NCI-H82 treated with DMSO at 0.1 percent for 48 hours (cell line): Measurements from ENCODE around the gene ABHD16B.
"Not testable (repeated sequence)": the region's sequence is repeated elsewhere in the genome, so short reads cannot be mapped to it uniquely, and the experiment has no call there.

Source experiments
- DNase-seq: peaks from one replicate; lab custom pipeline; 2025; ENCODE audit not compliant: unreplicated experiment; lab: John Stamatoyannopoulos, UW

Gene ABHD16B

GRCh38 chr20:63834491-63834880 lies 26.8 kb upstream of the ABHD16B start:
- DNase-seq: no peak

GRCh38 chr20:63835021-63835858 lies 26.1 kb upstream of the ABHD16B start:
- no peak for DNase-seq

DNA sequence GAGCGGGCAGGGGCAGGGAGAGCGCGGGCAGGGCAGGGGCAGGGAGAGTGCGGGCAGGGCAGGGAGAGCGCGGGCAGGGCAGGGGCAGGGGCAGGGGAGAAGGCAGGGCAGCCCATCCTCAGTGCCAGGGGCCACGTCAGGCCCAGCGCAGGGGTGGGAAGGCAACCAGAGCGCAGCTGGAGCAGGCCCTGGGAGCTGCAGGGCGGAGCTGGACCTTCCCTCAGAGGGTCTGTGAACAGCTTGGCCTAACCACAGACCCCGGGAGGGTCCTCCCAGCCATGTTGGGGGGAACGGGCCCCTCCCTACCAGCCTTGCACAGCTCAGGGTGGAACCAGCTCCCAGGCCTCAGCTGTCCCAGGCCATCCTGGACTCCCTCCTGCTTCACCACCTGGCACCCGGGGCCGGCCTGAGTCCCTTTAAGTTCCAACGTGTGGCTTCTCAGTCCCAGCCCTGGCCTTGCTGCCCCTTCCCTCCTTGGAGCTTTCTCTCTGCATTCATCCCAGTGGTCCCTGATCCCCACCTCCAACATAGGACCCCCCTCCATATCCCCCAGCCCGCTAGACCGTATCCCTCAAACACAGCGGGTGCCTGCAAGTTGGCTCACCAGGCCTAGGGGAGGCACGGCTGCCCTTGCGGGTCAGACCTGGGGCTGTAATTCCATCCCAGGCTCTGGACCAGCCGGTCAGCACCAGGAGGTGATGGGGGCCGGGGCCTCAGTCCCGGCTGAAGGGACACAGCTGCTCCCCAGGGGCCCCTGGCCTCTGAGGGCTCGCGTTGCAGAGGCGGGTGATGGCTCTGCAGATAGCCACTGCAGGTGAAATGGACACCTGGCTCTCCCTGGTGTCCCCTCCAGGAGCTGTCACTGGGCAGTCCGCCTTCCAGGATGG lies 24.6 kb upstream of the ABHD16B start:
- no peak for DNase-seq

GRCh38 chr20:63837479-63837878 lies 23.8 kb upstream of the ABHD16B start:
- no peak for DNase-seq

- DNase-seq: no peak
Measured at GRCh38 chr20:63839620-63840019, 21.7 kb upstream of the ABHD16B start.

- DNase-seq: no peak
Measured at GRCh38 chr20:63840405-63840828, 20.9 kb upstream of the ABHD16B start.

DNA sequence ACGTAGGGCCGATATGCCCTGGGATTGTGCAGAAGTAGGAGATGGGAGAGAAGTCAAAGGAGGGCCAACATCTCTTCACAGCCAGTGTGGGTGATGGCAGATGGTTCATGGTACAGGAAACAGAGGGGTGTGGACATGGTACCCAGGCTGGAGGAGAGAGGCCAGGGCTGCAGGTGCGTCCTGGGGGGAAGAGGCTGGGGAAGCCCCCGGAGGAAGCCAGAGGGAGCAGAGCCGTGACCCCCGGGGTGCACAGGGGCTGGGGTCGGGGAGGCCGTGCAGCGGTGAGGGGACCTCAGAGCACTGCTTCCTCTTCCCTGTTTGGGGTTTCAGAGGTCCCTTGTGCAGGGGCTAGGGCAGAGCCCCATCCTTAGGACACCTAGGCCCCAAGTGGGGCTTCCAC lies 19.0 kb upstream of the ABHD16B start:
- no peak for DNase-seq

DNA sequence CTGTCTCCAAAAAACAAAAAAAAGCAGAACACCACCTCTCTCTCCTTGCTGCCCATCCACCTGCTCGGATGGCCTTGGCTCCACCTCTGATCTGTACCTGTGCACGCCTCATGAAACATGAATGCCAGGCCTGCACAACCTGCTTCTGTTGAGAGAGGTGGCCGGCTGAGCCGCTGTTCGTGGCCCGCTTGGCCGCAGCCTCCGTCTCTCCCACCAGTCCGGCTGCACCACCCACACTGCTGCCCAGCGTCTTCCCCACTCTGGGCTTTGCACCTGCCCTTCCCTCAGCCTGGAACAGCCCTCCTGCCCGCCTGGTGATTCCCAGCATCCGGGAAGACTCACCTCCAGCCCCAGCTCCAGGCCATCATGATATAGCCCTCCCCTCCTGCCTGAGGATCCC lies 18.1 kb upstream of the ABHD16B start:
- no peak for DNase-seq

- no peak for DNase-seq
Measured at GRCh38 chr20:63843778-63844177, 17.5 kb upstream of the ABHD16B start.

DNA sequence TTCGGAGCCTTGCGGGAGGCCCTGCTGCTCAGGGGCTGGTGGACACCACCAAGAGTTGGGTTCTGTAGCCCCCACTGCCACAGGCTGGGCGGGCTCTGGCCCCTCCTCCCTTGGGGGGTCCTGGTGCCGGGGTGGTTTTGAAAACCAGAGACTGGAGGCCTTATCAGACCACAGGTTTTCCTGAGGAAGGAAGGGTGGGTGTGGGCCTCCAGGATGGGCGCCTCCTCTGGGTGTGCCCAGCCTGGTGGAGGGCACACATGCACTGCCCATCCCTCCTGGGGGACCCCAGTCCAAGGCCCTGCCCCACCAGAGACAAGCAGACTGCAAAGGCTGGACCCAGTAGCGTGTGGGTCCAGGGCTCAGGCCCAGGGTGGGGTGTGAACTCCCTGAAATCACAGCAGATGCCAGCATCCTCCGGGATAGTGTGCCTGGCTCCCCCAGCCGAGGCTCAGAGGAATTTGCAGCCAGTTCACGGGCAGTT lies 16.7 kb upstream of the ABHD16B start:
- no peak for DNase-seq

- DNase-seq: no peak
Measured at GRCh38 chr20:63846128-63846771, 15.0 kb upstream of the ABHD16B start.

DNA sequence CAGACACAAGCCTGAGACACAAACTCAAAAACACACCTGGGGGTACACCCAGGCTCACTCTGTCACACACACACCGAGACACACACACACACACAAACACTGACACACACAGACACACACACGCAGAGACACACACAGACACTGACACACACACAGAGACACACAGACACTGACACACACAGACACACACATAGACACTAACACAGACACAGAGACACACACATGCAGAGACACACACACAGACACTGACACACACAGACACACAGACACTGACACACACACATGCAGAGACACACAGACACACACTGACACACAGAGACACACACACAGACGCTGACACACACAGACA lies 14.4 kb upstream of the ABHD16B start:
- DNase-seq: no peak

DNA sequence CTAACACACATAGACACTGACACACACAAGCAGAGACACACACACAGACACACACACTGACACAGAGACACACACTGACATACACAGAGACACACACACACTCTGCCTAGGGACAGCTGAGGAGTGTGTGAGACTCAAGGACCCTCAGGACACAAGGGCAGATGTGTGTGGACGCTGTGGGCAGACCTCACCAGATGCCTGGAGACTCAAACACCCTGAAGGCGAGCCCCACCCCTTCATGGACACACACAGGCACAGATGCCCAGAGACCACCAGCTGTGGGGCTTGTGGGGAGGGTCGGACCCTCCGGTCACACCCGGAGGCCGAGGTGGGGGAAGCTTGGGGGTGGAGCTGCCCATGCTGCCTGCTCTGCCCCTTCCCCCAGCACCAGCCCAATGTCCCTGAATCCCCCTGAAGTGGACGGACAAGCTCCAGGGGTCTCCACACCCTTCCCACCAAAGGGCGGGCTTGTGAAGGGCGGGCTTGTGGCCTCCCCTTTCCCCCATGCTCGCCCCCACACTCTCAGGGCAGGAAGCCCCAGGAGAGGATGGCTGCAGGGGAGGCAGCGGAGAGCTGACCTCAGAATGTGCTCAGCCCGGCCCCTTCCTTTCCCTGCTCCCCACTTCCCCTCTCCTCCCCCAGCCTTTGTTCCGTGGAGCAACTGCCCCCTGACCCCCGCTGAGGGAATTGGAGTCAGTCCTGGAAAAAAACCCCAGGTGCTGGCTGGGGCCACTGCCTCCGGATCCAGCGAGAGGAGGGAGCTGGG lies 13.9 kb upstream of the ABHD16B start:
- DNase-seq: no peak

DNA sequence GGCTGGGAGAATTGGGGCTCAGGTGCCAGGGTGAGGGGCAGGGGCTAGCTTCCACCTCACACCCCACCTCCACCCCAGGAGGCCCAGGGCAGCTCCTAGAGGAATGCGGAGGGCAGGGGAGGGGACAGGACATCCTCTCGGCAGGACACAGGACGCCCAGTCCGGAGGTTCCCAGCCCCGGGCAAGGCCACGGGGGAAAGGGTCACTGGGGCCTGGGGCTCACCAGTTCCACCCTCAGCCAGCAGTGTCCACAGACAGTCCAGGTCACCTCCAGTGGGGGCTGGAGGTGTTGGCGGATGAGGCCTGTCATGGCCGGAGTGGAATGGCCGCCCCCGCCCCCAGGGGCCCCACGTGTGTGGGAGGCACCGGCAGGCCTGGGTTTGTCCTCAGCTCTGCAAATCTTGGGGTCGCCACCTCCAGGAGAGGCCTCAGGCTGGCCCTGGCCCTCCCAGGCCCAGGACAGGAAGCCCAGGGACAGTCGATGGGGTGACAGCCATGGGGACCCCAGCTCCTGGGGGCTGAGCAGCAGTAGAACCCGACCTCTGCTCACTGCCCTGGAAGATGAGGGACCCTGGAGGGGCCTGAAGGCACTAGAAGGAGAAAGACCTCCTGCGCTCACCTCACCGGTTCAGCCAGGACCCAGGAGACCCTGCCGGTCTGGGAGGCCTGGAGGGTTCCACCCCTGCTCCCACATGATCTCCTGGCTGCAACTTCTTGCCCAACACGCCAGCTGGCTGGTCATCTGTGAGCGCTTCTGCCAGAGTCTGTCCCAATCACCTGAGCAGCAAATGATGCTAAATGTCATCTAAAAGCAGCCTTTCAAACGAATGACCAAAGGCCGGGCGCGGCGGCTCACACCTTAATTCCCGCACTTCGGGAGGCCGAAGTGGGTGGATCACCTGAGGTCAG lies 13.0 kb upstream of the ABHD16B start:
- DNase-seq: no peak

- DNase-seq: no peak
Measured at GRCh38 chr20:63850689-63851547, 10.4 kb upstream of the ABHD16B start.

DNA sequence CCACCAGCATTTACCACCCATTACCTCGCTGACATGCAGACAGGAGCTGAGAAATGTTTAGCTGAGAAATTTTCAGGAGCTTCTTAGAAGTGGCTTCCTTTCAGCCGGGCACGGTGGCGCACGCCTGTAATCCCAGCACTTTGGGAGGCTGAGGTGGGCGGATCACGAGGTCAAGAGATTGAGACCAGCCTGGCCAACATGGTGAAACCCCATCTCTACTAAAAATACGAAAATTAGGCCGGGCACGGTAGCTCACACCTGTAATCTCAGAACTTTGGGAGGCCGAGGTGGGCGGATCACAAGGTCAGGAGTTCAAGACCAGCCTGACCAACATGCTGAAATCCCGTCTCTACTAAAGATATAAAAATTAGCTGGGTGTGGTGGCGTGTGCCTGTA lies 9.8 kb upstream of the ABHD16B start:
- DNase-seq: not testable (repeated sequence)

GRCh38 chr20:63853733-63854068 lies 7.6 kb upstream of the ABHD16B start:
- DNase-seq: not testable (repeated sequence)

DNA sequence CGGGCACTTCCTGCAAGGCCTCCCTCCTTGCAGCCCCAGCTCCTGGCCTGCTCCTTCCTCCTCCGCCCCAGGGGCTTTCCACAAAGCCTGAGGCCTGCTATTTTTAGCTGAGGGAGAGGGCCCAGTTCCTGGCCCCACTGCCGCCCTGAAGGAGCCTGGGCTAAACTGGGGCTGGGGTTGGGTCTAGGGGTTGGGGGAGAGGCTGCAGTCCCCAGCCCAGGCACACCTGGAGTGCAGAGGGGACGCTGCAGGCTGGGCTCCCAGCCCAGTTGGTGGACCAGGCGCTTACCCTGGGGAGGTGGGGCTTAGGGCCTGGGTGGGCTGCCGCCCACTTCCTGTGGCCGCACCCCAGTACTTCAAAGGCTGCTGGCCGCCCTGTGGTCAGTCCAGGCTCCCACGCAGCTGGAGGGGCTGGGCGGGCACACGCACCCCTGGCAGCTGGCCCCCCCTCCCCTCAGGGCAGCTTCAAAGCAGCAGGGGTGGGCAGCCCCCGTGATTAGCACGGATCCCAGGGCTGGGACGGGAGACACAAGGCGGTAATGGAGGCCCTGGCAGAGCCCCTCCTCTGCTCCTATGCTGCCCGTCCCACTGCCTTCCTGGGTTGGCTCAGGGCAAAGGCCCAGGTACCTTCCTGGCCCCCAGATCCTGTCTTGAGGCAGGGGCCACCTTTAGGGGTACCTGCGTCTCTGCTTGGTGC lies 7.1 kb upstream of the ABHD16B start:
- DNase-seq: no peak
